SK-N-MC (cell line): Measurements from ENCODE around the gene PCDH7.

ENCODE experiments used
- EZH2 ChIP-seq: fragments of 200-600 bp; sonication (generic); IDR thresholded peaks from one replicate; pipeline ENCODE4 v1.6.1; 2017; ENCODE audit warnings: antibody characterized with exemption
- POLR2AphosphoS5 ChIP-seq: IDR thresholded peaks from 2 replicates; pipeline ENCODE4 v1.6.1; 2012; ENCODE audit warnings: mild to moderate bottlenecking, low read depth, low read length, borderline replicate concordance

- TF ChIP-seq EZH2 (no peak), POLR2AphosphoS5 (no peak)
Measured at GRCh38 chr4:30770049-30770549, 49.9 kb downstream of the PCDH7 start.
